GM21381 (cell line): ENCODE measurements around the gene HOXA2.

Experiments used
- ATAC-seq: cut with Tn5 transposase; IDR thresholded peaks from one replicate; pipeline ENCODE4 v1.9.1; 2021; ENCODE audit warnings: mild to moderate bottlenecking, moderate library complexity; ENCODE audit not compliant: unreplicated experiment

The HOXA2 gene

DNA sequence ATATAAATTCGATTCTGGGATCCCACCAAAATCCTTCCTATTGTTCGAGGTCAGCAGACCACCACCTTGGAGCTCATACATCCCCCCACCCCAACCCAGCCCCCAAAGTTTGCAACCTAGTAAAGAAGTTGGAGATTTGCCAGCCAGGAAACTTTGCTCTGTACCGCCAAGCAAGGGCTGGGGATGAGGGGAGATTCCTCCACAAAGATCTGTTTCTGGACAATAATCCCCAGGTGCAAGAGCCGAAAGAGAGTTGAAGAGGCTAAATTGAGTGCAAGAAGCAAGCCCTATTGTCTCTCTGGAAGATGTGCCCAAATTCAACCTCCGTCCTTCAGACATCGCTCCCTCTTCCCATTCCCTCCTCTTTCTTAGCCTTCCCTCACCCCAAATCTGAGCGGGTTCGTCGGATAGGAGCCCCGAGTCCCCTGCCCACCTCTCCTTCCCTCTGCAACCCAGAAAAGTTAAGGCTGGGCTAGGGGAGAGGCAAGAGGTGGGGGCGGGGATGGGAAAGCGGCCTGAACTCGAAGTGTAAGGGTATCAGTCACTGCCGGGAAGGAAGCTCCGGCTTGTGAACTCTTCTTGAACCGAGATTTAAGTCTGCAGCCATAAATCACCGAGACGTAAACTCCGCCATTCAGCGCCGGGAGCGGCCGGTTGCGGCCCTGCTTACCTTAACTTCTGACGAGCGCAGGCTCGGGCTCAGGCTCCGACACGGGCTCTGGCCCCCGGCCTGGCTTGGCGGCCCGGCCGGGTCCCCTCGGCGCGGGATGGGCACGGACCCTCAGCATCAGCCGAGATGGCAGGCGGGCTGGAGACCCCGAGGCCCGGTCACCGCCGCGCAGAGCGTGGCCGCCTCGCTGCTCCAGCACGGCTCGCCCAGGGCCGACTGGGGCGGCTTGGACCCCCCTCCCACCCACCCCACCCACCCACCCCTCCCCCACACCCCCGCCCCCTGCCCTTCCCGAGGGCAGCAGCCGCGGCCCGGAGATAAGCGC, 10.8 kb upstream of the HOXA2 start:
- no peak for ATAC-seq

DNA sequence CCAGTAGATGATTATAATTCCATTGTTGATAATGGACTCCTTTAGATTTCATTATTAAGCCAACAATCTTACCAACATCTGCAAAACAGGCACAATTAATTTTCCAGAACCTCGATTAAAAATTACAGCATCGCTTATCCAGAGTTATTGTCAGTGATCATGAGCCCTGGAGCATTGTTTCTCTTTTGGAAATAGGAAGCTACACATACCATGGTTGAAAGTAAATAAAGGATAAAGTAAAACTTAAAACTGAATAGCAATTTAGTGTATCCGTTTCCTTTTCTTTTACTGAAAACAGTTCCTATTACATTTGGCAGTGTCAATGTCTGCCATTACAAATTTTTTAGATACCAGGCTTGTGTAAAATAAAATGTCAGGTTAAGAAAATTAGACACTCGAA, 9.9 kb upstream of the HOXA2 start:
- ATAC-seq, result no peak

DNA sequence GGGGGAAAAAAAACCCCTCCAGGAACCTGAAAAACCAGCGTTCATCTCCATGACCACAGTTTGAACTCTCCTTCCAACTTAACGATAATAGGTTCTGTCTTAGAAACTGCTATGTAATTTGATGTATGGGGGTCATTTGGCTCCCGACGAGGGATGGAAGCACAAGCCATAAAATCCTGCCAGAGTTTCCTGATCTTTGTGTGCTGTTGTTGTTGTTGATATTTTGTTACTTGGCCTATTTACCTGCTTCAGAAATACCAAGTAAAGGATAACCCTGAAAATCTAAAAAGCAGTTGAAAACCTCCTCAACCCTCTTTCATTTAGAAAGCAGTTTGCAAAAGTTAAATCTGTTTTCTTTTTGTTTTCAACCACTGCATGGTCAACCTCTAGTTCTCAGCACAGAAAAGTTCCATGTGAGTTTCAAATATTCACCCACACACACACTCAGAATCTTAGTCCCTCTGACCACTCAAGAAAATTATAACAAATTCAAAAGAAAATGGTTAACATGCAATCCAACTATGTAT, 9.3 kb upstream of the HOXA2 start:
- no peak for ATAC-seq

- ATAC-seq, result no peak
Measured at GRCh38 chr7:27111042-27111750, 8.7 kb upstream of the HOXA2 start.

DNA sequence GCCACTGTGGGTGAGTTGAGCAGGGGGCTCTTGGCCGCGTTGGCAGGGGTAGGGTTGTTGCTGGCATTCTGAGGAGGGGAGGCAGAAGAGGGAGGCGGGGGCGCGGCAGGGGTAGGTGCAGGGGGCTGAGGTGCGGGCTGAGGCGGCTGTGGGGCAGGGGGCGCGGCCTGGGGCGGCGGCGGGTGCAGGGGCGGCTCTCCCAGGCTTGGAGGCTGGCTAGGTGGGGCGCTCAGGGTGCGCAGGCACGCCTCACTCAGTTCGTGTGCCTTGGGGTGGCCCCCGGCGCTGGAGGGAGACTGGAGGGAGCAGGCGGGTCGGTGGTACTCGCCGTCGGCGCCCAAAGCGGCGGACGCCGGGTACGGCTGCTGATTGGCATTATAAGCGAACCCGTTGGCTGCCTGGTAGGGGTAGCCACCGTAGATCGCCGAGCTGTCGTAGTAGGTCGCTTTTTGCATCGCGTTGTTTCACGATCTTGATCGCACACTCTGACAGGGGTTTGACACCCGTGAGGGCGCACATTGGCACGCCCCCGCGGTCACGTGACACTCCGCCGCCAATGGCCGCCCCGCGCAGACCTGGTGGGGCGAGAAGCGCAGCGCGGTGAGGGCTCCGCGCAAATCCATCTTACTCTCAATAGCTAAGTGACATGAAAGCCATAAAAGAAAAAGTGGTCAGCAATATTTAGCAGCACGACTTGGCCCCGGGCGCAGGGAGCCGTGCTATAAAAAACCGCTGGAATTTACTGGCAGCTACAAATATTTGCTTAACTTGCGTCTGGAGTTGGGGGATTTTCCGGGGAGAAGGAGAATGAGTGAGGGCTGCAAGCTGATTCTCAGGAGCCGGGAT, 7.9 kb upstream of the HOXA2 start:
- ATAC-seq, result no peak

DNA sequence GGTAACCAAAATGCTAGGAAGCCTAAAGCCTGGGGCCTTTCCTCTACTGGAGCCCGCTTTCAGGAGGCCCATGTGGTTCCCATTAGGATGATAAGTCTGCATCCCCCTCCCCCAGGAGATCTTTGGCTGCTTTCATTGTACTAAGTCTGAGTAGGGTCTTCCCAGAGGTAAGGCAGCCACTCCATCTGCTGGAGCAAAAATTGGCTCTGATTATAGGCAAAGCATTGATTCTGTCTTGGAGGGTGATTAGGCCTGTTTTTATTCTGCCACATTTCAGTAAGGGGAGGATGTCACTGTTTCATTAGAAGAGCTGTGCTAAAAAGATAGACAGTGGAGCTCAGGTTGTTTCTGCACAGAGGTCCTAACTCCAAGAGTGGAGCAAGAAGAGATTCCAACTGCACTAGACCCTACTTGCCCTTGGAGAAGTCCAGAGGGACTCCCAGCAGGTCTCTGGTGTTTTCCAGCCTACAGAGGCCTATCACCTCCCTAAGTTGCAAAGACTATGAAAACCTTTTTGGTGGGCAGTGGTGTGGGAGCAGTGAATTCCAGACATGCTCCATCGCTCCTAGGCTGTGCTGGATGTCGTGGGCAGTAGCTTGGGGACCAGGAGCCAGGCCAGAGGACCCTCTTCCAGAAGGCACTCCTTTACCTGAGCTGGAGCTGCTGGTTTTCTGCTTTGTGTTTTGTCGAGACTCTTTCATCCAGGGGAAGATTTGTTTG, 7.1 kb upstream of the HOXA2 start:
- no peak for ATAC-seq

GRCh38 chr7:27108390-27109127, 6.1 kb upstream of the HOXA2 start:
- no peak for ATAC-seq

GRCh38 chr7:27107391-27108381, 5.2 kb upstream of the HOXA2 start:
- ATAC-seq, result no peak

GRCh38 chr7:27106901-27107240, 4.4 kb upstream of the HOXA2 start:
- no peak for ATAC-seq

- ATAC-seq, result no peak
Measured at GRCh38 chr7:27106181-27106900, 3.9 kb upstream of the HOXA2 start.

- ATAC-seq, result no peak
Measured at GRCh38 chr7:27105301-27106031, 3.0 kb upstream of the HOXA2 start.

- ATAC-seq, result no peak
Measured at GRCh38 chr7:27104341-27105058, 2.0 kb upstream of the HOXA2 start.

DNA sequence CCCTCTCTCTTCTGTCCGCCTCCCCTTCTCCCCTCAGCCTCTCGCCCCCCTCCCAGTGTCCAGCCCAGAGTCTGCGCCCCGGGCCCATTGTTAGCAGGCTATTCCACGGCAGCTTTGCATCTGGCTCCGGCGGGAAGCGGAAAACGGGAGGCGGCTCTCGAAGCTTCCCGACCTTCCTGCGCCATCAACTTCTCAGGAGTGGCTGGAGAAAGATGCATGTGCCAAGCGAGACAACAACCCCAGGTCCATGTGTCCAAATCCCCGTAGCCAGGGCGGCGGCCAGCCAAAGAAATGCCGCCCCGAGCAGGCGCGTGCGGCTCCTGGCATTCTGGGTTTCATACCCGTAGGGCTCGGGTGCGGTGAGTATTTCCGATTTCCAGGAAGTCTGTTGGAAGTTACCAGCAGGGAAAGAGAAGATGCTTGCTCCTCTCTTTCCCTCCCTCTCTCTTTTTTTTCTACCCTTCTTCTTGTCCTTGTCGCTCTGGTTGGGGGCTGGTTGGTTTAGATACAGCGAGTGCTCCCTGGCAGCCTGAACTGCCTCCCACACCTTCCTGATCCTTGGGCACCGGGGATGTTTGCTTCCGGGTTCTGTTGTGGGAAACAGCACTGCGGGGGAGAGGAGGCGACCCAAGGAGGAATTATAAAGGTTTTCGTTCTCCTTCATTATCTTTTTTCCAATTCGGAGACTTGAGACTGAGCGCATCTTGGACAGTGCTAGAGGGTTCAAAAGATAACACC, 1.2 kb upstream of the HOXA2 start:
- ATAC-seq, result no peak

DNA sequence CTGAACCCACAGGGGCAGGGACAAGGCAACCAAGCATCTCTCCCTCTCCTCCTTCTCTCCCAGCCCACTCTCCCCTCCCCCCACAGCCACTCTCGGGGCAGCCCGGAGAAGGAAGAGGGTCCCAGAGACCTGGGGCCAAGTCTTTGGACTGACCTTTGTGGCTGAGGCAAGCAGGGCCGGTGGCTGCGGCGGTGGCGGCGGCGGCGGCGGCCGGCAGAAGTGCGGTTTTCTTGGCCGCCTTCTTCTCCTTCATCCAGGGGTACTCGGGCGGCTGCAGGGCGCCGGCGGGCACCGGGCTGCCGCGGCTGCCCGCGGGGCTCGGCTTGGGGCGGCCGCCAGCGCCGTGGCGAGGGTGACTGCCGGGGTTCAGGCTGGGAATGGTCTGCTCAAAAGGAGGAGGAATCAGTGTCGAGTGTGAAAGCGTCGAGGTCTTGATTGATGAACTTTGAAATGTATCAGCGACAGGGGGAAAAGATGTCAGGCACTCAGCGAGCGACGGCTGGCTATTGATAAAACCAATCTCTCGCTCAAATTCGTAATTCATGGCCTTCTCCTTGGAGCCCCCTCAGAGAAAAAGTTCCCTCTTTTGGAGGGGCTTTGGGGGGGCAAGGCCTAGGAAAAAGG, 414 bp downstream of the HOXA2 start:
- ATAC-seq, result no peak

DNA sequence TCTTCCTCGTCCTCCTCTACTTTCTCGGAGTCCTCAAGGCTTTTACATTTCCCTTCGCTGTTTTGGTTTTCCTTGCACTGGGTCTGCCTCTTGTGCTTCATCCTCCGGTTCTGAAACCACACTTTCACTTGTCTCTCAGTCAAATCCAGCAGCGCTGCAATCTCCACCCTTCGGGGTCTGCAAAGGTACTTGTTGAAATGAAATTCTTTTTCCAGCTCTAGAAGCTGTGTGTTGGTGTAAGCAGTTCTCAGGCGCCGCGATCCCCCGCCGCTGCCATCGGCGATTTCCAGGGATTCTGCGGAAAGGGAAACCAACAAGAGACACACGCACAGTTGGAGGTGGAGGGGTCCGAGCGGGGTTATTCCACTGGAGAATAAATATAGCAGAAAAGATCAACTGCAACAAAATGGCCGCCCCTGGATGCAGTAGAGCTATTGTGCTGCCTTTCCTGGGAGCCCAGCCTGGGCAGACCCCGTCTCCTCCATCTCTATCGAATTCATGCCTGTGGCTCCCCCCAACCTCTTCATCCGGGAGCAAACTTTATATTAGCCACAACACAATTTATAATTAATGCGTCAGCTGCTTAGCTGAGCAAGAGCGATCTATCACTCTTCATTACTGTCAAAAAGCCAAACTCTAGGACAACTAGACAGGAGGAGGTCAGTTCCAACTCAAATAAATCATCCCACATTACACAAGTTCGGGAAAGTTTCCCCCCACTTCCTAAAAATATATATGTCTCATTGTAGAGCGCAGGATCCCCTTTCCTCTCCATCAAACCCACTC, 1.1 kb downstream of the HOXA2 start:
- no peak for ATAC-seq
